ENCODE measurements around the gene TRDN.

- TF ChIP-seq CTCF (IDR thresholded peaks at IDR 0.05) (no peak), POLR2A (IDR thresholded peaks at IDR 0.05) (no peak)
Measured at GRCh38 chr6:123215211-123215610, 421.5 kb downstream of the TRDN start.

Measured in body of pancreas (tissue), 4 donors.